Renal pelvis (tissue), 4 donors: ENCODE measurements around the gene HP1BP3. TPM values are rescaled to one million over a fixed set of nuclear protein-coding genes. Genes with fewer than 3 reads are reported as not detected.

Experiments used
- DNase-seq: peaks from one replicate; pipeline ENCODE4 v3.0.0-alpha.2; 2013
- polyA plus RNA-seq, 3 donors: library from polyadenylated mRNA; unstranded; fragments of 120-200 nt; gene quantifications; one replicate each; pipeline ENCODE4 v1.2.1, GENCODE V29; 2013; ENCODE audit not compliant: insufficient read length in 3 of 3

The HP1BP3 gene
- polyA plus RNA-seq, 3 donors, result 236 to 390 (median 374) TPM

DNA sequence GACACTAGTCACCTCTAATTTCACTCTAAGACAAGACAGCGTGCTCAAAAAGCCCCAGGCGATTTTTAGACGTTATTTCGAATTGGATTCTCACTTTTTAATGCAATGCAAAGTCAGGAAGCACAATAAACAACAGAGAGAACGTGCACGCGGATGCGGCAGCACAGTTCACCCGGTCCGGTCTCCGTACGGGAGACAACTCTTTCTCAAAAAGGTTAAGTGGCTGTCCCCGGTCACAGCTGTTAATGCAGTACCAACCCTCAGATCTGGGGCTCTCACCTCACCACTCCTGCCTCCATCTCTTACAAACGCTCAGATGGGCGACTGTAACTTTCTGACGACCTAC is 1.2 kb downstream of the HP1BP3 start:
- DNase-seq, result no peak

DNA sequence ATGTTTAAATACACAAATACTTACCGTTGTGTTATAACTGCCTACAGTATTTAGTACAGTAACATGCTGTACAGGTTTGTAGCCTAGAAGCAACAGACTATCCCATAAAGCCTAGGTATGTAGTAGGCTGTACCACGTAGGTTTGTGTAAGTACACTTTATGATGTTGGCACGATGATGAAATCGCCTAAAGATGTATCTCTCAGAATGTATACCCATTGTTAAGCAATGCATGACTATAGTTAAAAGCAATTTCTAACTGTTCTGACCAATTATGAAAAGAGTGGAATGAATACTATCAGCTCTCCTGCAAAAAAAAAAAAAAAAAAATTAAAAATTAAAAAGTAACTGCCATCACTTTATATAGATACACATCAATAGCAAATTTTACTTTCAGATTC is 11.4 kb downstream of the HP1BP3 start:
- no peak for DNase-seq

GRCh38 chr1:20771780-20772179 is 15.3 kb downstream of the HP1BP3 start:
- no peak for DNase-seq

GRCh38 chr1:20770314-20771087 is 16.6 kb downstream of the HP1BP3 start:
- no peak for DNase-seq

DNA sequence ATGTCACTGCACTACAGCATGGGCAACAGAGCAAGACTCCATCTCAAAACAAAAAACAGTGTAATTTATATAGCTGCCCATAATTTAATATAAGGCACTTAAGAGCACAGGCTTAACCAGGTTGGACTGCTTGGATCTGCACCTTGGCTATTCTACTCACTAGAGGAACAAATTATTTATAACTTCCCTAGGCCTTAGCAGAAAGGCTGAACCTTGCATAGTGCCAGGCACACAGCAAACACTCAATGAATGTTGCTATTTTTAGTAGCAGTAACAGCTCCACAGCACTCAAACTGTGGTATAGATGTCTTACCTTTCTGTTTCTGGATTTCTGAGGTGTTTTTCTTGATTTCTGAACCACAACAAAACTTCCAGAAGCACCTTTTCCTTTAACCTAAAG is 19.8 kb downstream of the HP1BP3 start:
- no peak for DNase-seq

DNA sequence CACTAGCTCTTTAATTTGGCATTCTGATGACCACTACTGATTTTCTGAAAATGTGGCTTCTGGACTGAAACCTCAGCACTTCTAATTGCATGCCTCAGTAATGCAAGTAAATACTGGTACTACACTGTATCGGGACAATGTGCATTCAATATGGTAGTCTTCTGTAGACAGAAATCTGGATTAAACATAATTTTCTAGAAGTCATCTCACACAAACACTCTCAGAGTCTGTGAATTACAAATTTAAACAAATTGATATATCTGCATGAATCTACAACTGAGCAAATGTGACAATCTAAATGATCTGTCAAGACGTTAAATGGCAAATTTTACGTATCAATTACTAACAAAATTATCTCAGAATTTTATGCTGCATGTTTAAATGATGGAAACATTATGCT is 23.7 kb downstream of the HP1BP3 start:
- no peak for DNase-seq

GRCh38 chr1:20760322-20760721 is 26.8 kb downstream of the HP1BP3 start:
- DNase-seq, result no peak

DNA sequence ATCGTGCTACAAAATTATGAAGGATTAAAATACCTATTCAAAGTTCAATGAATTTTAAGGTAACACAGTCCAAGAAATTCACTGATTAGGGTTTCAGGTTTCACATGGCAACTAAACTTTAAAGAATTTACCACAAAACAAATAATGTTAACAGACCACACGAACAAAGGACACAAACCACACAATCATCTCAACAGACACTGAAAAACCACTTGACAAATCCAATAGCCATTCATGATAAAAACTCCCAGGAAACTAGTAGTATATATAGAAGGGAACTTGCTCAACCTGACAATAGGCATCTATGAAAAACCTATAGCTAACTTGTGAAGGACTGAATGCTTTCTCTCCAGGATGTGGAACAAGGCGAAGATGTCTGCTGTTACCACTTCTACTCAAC is 33.5 kb downstream of the HP1BP3 start:
- no peak for DNase-seq

DNA sequence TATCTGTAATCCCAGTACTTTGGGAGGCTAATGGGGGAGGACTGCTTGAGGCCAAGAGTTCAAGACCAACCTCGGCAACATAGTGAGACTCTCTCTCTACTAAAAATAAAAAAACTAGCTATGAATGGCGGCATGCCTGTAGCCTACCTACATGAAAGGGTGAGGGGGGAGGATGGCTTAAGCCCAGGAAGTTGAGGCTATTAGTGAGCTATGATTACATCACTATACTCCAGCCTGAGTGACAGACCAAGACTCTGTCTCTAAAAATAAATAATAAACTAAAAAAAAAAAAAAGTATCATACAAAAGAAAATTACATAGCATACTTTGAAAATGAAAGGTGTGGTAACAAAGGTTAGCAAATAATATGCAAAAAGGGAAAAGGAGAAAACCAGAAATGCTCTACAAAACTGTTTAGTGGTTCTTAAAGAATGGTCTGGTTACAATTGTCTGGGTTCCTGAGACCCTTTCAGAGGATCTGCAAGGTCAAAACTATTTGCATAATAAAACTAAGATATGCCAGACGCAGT is 35.6 kb downstream of the HP1BP3 start:
- no peak for DNase-seq

GRCh38 chr1:20742671-20743070 is 44.4 kb downstream of the HP1BP3 start:
- DNase-seq, result no peak

DNA sequence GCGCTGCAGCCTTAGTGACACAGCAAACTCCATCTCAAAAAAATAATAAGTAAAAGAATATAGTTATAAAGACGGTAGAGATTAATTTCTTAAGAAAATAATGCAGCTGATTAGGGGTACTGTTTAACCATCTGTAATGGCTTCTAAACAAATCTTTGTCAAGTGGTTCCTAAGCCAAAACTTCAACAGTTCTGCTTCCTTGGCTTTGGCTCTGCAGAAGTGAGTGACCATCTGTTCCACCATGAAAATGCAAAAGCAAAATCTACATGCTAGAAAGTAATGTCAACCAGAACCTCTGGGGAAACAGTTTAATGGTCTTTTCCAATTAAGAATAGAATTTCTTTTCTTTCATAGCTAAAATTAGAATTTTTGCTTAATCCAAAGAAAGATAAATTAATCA is 46.3 kb downstream of the HP1BP3 start:
- no peak for DNase-seq

DNA sequence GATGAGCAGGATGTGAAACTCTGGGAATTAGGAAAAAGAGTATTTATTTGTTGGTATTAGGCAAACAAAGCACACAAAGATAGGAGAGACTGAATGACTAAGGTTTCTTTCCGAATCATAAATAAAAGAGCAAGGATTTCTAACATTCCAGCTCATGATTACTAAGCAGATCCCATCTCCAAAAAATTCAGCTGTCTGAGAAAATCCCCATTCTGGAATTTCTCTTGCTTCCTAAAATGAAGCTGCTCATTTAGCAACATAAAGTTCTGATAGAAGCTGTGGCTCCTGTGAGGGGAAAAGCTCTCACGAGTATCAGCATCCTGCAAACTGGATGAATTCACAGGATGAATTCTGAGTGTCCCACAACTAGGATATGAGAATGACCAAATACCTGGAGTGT is 47.9 kb downstream of the HP1BP3 start:
- DNase-seq, result no peak

DNA sequence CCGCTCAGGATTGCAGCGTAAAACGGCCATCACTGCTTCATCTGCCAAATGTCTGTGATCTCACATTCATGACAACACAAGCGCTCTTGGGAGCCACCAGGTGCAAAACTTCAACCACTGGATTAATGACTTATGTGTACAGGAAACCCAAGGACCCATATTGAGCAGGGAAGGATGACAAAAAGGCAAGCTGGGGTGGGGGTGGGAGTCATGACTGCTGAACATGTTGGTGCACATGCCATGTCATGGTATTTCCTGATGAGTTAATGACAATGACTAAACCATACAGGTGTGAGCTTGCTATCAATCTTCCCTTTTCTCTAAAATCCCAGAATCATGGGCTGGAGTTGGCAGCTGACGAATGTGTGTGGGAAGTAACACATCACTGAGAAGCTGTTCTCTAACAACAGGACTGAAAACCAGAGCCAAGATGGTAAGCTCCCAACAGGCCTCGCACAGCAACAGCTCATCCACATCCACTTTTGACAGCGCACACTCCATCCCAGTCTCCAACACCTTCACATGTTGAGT is 51.5 kb downstream of the HP1BP3 start:
- peak; percentile 65 for DNase-seq

DNA sequence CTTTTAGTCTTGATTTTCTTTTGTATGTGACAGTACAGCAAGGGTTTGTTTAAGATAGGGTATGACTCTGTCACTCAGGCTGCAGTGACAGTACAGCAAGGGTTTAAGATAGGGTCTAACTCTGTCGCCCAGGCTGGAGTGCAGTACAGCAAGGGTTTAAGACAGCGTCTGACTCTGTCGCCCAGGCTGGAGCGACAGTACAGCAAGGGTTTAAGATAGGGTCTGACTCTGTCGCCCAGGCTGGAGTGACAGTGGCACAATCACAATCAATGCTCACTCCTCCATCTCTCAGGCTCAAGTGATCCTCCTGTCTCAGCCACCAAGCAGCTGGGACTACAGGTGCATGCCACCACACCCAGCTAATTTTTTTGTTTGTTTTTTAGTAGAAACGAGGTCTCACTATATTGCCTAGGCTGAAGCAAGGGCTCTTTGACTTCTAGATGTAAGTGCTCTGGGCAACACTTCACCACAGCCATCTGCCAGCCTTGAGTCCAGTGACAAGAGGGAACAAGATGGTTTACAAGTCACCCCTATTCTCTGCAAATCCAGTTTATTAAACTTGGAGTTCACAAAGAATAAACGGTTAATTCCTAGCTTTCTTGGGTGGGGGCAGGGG is 53.6 kb downstream of the HP1BP3 start:
- no peak for DNase-seq

GRCh38 chr1:20732588-20733359 is 54.3 kb downstream of the HP1BP3 start, which contains the start of gene SH2D5:
TSS of gene SH2D5 (minus strand) at chr1:20732703. CDS start at chr1:20728044, 4,659 bp downstream.
- DNase-seq, result peak; percentile 80

DNA sequence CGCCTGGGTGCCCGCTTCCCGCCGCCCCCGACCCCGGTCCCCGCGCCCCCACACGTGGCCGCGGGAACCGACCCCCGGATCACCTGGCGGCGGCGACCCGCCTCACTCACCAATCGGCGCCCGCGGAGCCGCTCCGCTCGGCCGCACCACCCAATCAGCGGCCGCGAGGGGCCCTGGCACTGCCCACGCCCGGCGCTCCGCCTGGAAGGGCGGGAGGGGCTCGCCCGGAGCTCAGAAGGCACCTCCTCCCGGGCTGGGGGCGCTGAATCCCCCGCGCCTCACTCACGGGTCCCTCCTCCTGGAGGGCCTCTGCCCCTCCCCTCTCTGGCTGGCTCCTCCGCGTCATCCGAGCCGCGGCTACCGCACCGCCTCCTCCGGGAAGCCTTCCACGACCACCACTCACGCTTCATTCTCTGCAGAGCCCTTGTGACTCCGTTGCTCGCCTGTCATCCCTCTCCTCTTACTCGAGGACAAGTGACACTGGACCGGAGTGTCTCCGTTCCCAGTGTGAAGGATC is 55.0 kb downstream of the HP1BP3 start:
- peak; percentile 77 for DNase-seq

DNA sequence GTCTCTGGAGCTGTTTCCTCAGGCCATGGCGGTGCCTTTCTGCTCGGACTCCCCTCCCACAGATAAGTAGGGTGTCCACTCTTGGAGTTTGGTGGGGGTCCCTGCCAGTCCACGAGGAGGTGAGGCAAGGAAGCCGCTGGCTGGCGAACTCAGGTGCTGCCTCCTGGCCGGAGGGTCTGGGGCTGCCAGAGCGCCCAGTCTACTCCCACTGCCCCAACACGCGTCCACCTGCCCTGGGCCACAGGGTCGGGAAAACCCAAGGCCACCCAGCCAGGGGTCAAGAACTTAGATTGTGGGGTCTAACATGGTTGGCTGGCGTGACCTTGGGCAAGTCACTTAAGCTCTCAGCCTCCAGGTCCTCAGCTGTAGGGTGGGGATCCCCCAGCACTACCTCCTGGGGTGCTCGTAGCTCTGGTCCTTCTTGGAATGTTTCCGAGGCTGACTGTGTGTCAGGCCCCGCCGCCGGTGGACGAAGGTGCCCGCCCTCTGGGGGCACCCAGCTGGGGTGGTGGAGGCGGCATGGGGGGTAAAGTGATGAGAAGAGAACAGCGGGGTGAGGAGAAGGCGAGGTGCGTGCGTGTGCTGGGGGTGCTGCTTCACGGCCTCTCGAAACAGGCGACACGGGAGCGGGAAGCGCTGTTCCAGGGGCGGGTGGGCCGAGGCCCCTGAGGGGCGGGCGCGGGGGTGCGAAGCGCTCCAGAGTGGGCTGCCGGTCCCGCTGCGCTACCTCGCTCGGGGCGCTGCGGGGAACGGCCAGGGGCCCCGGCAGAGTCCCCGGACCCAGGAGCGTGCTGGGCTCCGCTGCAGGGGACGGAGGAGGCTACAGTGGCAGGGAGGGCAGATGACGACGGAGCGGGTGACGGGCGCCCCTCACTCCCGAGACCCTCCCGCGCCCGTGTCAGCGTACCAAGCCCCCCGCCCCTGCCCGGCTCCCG is 55.8 kb downstream of the HP1BP3 start:
- no peak for DNase-seq

DNA sequence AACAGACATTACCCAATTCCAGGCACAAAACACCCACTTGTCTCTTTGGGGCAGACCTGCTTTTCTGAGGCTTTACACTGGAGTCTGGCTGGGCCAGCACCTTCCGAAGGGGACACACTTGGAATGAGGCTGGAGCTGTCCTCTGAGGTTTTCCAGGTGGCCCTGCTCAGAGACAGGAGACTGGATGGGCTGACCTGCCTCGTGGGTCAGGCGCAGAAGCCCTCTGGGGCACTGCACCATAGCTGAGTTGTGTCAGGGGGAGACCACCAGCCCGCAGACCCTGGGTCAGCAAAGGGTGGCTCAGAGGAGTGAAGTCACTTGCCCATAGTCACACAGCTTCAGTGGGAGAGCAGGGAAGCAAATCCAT is 56.4 kb downstream of the HP1BP3 start:
- no peak for DNase-seq

DNA sequence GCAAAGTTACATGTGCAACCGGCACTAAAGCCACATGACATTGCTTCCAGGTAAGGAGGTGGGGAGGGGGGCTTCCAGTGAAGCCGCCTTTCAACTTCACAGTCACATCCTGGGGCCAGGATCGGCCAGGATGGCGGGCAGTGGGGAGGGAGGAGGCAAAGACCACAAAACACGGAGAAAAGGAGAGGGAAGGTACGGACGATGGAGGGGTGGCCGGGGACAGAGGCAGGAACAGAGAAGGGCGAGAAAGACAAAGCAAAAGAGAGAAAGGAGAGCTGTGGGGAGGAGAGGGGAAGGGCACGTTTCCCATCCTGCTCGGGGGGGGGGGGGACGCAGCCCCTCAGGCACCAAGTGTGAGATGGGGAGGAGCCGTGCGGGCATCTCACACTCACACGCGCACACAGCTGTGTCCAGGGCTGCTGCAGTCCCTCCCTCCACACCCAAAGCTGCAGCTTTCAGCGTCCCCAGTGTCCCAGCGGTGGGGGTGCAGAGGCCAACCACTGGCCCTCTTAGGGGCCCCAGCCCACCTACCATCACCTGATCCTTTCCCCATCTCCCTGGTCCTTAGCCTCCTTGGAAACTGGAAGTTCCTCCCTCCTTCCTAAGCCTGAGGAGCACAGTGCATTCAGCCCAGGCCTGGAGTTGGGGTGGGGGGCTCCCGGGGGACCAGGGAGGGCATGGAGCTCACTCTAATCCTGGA is 57.0 kb downstream of the HP1BP3 start:
- DNase-seq, result no peak

- DNase-seq, result no peak
Observed at GRCh38 chr1:20729155-20729931, 57.8 kb downstream of the HP1BP3 start.
